Measurements from ENCODE around the gene PDE7B. TPM values are rescaled to one million over a fixed set of nuclear protein-coding genes. Genes with fewer than 3 reads are reported as not detected.
A peak's percentile ranks its signal among the peaks of the same experiment; 100 is the strongest.

PDE7B gene
- total RNA-seq, 4 donors from 2014 or later, result 15.4 to 28.6 (median 18.8) TPM

DNA sequence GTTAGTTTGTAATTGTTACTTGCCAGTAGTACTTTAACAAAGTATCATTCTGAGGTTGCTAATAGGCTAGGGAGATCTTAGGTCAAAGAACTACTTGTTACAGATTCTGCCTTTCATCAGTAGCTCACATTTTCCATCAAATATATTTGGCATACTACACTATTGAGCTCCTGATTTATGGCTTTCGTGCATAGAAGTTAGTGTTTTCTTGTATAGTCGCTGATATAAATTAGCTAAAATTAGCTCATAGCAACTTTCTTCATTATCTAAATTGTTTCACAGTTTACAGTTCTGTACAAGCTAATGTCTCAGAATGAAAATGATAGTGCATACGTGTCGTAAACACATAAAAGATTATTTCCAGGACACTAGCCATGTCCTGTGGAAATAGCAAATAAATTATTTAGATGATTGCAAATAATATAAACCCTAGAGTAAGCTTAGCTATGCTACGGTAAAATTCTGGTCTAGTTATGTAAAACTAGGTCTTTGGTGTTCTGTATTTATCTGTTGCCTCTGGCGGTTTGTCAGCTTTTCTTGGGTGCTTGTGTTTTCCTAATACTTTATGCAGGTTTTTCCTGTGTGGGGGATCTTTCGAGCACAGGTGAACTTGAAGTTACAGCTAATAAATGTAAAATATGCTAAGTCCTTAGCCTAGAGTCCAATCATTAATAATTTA is 15.1 kb downstream of the PDE7B start:
- Histone ChIP-seq H3K27me3 (no peaks in the 10 kb centered on the region), H3K4me1 (peaks cover 0 to 3% of the 10 kb centered on the region in 2 donors), H3K27ac (peak overlapping the region; percentile 36 to 66), H3K9me3 (no peaks in the 10 kb centered on the region), H3K36me3 (no peaks in the 10 kb centered on the region), H3K4me3 (peak overlapping the region in 1 of 2 donors; percentile 22)
- intact Hi-C loops (cut with DNase I; ENCODE audit: low total_unique reads), result no loop called here
- no peak for DNase-seq
- TF ChIP-seq, protein P1, sequence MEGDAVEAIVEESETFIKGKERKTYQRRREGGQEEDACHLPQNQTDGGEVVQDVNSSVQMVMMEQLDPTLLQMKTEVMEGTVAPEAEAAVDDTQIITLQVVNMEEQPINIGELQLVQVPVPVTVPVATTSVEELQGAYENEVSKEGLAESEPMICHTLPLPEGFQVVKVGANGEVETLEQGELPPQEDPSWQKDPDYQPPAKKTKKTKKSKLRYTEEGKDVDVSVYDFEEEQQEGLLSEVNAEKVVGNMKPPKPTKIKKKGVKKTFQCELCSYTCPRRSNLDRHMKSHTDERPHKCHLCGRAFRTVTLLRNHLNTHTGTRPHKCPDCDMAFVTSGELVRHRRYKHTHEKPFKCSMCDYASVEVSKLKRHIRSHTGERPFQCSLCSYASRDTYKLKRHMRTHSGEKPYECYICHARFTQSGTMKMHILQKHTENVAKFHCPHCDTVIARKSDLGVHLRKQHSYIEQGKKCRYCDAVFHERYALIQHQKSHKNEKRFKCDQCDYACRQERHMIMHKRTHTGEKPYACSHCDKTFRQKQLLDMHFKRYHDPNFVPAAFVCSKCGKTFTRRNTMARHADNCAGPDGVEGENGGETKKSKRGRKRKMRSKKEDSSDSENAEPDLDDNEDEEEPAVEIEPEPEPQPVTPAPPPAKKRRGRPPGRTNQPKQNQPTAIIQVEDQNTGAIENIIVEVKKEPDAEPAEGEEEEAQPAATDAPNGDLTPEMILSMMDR (IDR thresholded peaks at IDR 0.05), result no peak
- no peak for TF ChIP-seq POLR2A (IDR thresholded peaks at IDR 0.05)

DNA sequence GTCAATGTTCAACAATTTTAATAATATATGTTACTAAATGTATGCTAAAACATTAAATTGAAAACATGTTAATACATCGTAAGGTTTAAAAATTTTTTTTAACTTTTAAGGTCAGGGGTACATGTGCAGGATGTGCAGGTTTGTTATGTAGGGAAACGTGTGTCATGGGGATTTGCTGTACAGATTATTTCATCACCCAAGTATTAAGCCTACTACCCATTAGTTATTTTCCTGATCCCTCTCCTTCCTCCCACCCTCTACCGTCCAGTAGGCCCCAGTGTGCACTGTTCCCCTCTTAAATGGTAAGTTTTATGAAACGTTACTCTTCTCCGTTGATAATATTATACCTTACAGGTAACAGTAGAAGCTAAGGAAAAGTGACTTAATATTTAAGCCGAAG is 15.8 kb downstream of the PDE7B start:
- Histone ChIP-seq H3K27me3 (no peaks in the 10 kb centered on the region), H3K27ac (peak overlapping the region; percentile 36 to 66), H3K36me3 (no peaks in the 10 kb centered on the region), H3K4me1 (peaks cover 0 to 8% of the 10 kb centered on the region in 2 donors), H3K4me3 (no peak overlapping the region), H3K9me3 (no peaks in the 10 kb centered on the region)
- TF ChIP-seq, protein P1 (IDR thresholded peaks at IDR 0.05), result no peak
- TF ChIP-seq POLR2A (IDR thresholded peaks at IDR 0.05), result no peak
- intact Hi-C loops (cut with DNase I; ENCODE audit: low total_unique reads), result no loop called here
- no peak for DNase-seq

DNA sequence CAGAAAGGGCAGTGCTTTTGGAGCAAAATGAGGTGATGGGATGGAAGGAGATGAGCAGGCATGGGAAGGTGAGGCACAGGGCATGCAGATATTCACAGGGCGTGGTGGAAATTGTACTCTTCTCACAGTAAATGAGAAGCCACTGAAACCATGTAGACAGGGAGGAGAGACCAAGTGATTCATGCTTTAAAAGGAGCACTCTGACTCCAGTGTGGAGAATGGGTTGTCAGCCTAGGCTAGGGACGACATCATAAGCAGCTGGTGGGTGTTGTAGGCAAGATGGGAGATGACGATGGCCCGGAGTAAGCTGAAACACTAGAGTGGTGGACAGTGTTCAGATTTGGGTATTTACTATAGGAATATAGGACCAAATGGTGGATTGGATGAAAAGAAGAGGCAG is 18.4 kb downstream of the PDE7B start:
- intact Hi-C loops (cut with DNase I; ENCODE audit: low total_unique reads), result no loop called here
- Histone ChIP-seq H3K27ac (no peak overlapping the region), H3K9me3 (no peaks in the 10 kb centered on the region), H3K36me3 (no peaks in the 10 kb centered on the region), H3K27me3 (no peaks in the 10 kb centered on the region), H3K4me3 (no peak overlapping the region), H3K4me1 (peaks cover 0 to 7% of the 10 kb centered on the region in 2 donors)
- TF ChIP-seq, protein P1 (IDR thresholded peaks at IDR 0.05), result no peak
- TF ChIP-seq POLR2A (IDR thresholded peaks at IDR 0.05), result no peak
- no peak for DNase-seq

DNA sequence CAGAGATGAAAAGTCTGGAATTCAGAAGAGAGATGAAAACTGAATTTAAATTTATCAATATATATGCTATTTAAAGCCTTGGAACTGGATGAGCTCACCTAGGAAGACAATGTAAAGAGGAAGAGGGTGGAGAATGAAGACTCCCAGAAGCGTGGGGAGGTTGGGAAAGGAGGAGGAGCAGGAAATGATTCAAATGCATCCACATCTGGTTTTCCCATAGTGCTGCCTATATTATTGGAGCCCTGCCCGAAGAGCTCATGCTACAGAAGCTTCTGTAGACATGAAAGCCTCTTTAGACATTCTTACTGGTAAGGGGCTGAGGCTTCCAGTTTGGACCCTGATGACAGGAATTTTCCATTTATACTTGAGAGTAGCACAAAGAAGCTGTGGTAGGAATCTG is 19.2 kb downstream of the PDE7B start:
- peaks cover 0 to 7% of the 10 kb centered on the region in 2 donors for H3K4me1 ChIP-seq
- no peak for TF ChIP-seq POLR2A (IDR thresholded peaks at IDR 0.05)
- TF ChIP-seq, protein P1 (IDR thresholded peaks at IDR 0.05), result no peak
- H3K27me3 ChIP-seq, result no peaks in the 10 kb centered on the region
- no peak overlapping the region for H3K4me3 ChIP-seq
- intact Hi-C loops (cut with DNase I; ENCODE audit: low total_unique reads), result no loop called here
- H3K36me3 ChIP-seq, result no peaks in the 10 kb centered on the region
- H3K27ac ChIP-seq, result no peak overlapping the region
- no peaks in the 10 kb centered on the region for H3K9me3 ChIP-seq
- DNase-seq, result no peak

DNA sequence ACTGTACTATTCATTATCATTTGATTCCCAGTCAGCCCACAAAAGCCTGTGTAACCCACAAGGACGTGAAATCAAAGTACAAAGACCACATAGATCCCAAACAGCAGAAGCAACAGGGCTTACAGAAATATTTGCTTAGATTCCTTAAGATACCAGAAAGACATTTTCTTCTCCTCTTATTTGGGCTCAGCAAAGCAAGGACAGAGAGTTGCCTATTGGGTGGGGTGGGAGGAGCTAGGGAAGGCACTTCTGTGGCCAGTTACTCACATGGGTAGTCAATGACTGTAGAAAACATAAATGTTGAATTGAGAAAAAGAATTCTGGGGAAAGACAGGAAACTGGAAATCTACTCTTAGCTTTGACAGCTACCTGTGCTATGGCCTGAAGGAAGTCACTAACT is 19.8 kb downstream of the PDE7B start:
- Histone ChIP-seq H3K36me3 (no peaks in the 10 kb centered on the region), H3K4me3 (no peak overlapping the region), H3K9me3 (no peaks in the 10 kb centered on the region), H3K4me1 (peaks cover 0 to 7% of the 10 kb centered on the region in 2 donors), H3K27ac (no peak overlapping the region), H3K27me3 (no peaks in the 10 kb centered on the region)
- TF ChIP-seq, protein P1 (IDR thresholded peaks at IDR 0.05), result no peak
- no peak for TF ChIP-seq POLR2A (IDR thresholded peaks at IDR 0.05)
- intact Hi-C loops (cut with DNase I; ENCODE audit: low total_unique reads), result no loop called here
- no peak for DNase-seq

Measured in uterus (tissue), 4 donors.